NCI-H1694 treated with DMSO at 0.1 percent for 48 hours (cell line): ENCODE measurements around the gene FGF8.
"Not testable (repeated sequence)": the region's sequence is repeated elsewhere in the genome, so short reads cannot be mapped to it uniquely, and the experiment has no call there.

Experiments used
- DNase-seq: peaks from one replicate; lab custom pipeline; 2025; lab: John Stamatoyannopoulos, UW

FGF8 gene

GRCh38 chr10:101775273-101776160, at the start of gene FGF8:
TSS of gene FGF8 (minus strand) at chr10:101776114. CDS start at chr10:101775900, 214 bp downstream.
- no peak for DNase-seq

- DNase-seq: no peak
These were observed 48.8 kb upstream of the FGF8 start for GRCh38 chr10:101824736-101825135.

GRCh38 chr10:101818872-101819633, 43.1 kb upstream of the FGF8 start:
- DNase-seq: no peak

- DNase-seq: peak; percentile 98
These were observed 42.4 kb upstream of the FGF8 start, which contains the start of gene OGA for GRCh38 chr10:101818119-101818871. TSS of gene OGA (minus strand) at chr10:101818444. CDS start at chr10:101818022, 422 bp downstream.

GRCh38 chr10:101817337-101818118, 41.6 kb upstream of the FGF8 start:
- DNase-seq: no peak

- no peak for DNase-seq
These were observed 41.0 kb upstream of the FGF8 start for GRCh38 chr10:101816913-101817336.

- DNase-seq: no peak
These were observed 40.5 kb upstream of the FGF8 start for GRCh38 chr10:101816376-101816775.

GRCh38 chr10:101814466-101815071, 38.7 kb upstream of the FGF8 start:
- DNase-seq: no peak

GRCh38 chr10:101812606-101813005, 36.7 kb upstream of the FGF8 start:
- no peak for DNase-seq

- DNase-seq: no peak
These were observed 31.2 kb upstream of the FGF8 start for GRCh38 chr10:101807158-101807557.

- no peak for DNase-seq
These were observed 27.6 kb upstream of the FGF8 start for GRCh38 chr10:101803511-101803910.

GRCh38 chr10:101797403-101798059, 21.6 kb upstream of the FGF8 start:
- no peak for DNase-seq

GRCh38 chr10:101793526-101793925, 17.6 kb upstream of the FGF8 start:
- DNase-seq: no peak

GRCh38 chr10:101789686-101790085, 13.8 kb upstream of the FGF8 start:
- no peak for DNase-seq

GRCh38 chr10:101789231-101789630, 13.3 kb upstream of the FGF8 start:
- not testable (repeated sequence) for DNase-seq

GRCh38 chr10:101785801-101786200, 9.9 kb upstream of the FGF8 start:
- DNase-seq: no peak

- no peak for DNase-seq
These were observed 8.6 kb upstream of the FGF8 start for GRCh38 chr10:101784558-101784957.

- DNase-seq: no peak
These were observed 7.8 kb upstream of the FGF8 start for GRCh38 chr10:101783736-101784118.

- DNase-seq: peak; percentile 49
These were observed 7.2 kb upstream of the FGF8 start, which contains the start of gene NPM3 for GRCh38 chr10:101782811-101783735. TSS of gene NPM3 (minus strand) at chr10:101783446. CDS start at chr10:101783390, 56 bp downstream.
